Anterior cingulate cortex (tissue), 58 donors: ENCODE results near the gene RELL1.

Source experiments
- DNase-seq, 58 donors: peaks; one replicate each; lab custom pipeline; 2025; lab: John Stamatoyannopoulos, UW

RELL1 gene

DNA sequence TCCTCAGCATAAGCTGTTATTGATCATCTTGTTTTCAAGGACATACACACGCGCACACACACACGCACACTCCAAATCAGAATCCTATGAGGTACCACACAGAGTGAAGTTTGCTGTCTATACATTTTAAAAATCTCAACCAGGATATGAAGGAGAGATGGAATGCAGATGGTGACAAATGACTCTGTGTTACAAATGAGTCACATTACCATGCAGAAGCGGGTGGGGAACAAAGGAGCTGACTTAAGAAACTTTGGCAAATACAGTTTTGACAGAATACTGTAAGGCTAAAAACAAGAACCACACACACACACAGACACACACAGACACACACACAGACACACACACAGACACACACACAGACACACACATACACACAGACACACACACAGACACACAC, 81.7 kb downstream of the RELL1 start:
- DNase-seq = no peak

DNA sequence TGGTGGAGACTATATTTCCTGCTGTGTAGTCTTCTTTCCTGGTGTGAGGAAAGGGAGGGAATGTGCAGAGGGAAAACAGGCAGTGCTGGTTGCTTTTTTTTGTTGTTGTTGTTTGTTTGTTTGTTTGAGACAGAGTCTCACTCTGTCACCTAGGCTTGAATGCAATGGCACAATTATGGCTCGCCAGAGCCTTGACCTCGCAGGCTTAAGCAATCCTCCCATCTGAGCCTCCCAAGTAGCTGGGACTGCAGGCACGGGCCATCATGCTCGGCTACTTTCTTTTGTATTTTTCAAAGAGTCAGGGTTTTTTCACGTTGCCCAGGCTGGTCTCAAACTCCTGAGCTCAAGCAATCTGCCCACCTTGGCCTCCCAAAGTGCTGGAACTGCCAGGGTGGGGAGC, 82.5 kb downstream of the RELL1 start:
- no peak for DNase-seq

DNA sequence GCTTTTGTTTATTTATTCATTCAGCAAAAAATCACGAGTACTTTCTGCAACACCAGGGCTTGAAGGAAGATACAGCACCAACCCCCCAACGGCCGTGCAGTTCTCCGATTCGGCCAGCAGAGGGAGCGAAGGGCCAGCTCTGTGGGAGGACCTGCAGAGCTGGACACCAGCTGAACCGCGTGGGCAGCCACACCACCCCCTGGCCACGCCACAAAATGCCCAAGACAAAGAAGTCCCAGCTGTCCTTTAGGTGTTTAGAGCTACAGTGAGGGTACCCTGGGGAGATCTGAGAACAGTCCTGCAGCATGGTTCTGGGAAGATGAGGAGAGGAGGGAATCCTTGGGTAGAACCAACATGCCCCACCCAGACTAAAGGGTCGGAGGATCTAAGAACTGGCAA, 83.1 kb downstream of the RELL1 start:
- DNase-seq = peak in 56 of 58 donors; percentile 2 to 81 (median 58)

DNA sequence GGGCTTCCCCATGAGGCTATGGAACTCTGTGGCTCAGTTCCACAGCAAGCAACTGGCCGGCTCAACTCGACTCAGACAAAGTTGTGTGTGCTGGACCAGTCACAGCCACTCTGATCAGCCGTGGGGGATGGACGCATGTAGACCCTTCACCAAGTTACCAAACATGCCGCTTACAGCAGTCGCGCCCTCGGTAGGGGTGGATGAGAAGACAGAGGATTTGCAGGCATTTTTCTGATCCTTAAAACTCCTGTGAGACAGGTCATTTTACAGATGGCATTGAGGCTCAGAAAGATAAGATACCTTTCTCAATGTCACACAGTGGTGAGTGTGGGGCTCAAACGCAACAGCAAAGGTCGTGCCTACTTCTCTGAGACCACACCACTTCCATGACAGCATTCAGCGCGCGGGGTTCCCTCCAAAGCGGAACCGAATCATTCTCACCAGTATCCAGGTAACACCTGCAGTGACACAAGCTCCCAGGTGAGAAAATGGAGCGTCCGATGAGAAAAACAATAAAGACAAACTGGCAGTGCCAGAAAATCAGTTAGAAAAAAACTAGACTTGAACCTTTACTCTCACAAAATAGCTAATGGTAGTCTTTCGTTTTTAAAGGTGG, 83.6 kb downstream of the RELL1 start:
- DNase-seq = no peak

DNA sequence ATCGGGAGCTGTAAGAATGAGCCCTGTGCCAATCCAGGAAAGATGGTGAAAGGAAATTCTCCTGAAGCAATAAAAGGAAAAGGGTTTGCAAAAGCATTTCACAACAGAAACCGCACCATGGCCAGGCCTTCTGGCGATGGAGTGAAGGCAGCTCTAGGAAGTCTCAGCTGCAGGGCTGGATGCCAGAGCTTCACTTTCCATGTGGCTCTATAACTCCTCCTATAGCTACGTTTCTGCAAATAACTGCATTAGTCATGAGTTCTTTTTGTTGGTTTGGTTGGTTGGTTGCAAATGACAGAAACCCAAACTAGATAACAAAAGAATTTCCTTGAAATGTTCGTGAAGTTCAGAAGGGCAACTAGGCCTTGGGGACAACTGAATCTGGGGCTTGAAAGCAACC, 84.6 kb downstream of the RELL1 start:
- peak in 2 of 58 donors; percentile 2 for DNase-seq

DNA sequence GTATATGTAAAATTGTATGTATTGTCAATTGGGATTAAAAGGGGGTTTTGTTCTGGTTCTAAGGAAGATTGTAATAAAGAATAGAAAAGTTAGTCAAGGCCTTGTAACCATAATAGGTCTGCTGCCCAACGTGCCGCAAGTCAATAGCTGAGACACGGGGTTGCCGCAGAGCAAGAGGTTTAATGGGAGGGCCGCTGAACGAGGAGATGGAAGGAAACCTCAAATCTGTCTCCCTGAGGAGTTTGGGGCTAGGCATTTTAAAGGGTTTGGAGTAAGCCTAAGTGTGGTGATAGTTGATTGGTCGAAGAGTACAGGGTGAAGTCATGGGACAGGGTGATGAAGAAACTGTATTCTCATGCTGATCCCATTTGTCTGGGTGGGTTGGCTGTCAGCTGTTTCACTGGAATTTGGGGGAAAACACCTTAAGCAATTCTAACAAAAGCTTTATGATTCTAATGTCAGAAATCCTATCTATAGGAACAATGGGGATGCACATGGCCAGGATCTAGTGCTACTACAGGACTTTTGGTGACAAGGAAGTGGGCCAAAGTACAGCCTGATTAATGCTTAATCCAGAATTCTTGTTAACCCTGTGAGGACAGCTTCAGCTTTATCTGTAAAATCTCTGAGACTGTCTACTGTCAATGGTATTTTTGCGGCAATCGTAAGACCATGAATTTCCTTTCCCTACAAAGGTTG, 86.9 kb downstream of the RELL1 start:
- DNase-seq = no peak

DNA sequence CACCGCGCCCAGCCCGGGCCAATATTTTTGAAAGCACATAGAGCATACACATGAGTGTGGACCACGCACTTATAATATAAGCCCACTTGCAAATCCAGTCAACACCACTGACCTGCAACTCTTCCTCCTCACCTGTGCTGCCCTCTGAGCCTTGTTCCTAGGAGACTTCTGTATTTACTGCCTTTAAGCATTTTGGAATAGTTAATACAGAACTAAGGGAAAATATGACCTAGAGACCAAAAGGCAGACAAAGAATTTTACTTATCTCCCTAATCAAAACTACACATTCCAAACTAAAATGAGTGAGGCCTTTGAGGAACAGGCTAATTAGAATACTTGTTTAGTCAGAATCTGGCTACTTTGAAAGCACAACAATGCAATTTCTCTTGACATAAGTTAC, 89.1 kb downstream of the RELL1 start:
- DNase-seq = no peak

DNA sequence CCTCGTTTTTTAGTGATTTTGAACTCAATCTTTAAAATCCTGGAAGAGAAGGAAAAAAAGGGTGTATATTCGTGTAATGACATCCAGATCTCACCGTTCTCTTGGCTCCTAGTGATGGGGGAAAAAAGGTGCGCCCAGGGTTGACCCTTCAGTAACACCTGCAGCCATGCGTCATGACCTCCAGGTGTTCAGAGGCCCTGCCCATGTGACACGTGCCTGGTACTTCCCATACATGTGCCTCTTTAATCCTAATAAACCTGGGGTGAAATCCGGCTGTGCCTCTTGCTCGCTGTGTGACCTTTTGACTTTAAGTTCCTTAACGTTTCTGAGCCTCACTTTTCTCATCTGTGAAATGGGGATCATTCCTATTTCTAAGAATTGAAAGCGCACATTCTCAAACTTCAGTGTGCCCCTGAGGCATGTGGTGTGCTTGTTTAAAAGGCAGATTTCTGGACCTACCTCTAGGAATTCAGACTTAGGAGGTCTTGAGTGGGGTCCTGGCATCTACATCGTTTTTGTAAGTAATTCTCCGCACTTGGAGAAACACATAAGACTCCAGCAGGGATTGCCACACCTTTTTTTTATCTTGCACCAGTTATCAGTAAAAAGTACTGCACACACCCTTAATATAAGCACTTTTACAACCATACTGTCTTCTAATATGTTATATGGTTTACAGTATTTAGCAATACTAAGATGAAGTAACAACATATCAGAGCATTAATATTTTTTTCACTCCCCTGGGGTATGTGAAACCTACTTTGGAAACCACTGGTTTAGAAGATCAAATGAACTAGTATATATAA, 90.1 kb downstream of the RELL1 start:
- DNase-seq = no peak

DNA sequence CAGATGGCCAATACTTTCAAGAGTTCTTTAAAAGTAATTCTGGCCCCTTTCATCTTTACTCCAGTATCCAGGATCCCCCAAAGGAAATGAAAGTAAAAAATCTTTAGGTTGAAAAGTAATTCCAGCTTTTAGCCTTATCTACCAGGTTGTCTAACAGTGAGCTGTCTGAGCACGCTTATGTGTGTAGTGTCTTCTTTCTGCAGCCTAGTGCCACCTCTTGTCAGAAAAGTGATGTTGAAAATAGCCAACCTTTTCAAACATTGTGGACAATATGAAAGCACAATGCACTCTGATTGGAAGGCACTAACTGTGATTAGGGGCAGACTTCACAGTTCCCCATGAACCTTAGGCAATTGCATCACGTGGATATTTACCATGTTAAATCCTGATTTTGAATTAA, 92.1 kb downstream of the RELL1 start:
- no peak for DNase-seq

DNA sequence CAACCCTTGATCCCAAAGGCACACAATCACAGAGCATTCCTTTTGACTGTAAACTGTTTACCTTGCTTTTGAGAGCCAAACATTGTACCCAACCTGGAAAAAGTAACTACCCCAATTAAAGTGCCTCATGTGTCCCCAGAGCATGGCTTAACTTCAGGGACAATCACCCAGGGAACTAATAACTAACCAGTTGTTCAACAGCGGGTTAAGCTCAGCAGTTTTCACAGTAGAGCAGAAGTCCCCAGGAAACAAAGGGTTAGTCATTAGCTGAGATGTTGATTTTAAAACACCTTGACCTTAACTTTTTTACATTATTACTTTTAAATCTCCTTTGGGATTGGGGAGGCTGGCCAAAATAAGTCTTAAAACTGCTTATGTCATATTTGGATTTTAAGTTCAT, 94.8 kb downstream of the RELL1 start:
- no peak for DNase-seq

DNA sequence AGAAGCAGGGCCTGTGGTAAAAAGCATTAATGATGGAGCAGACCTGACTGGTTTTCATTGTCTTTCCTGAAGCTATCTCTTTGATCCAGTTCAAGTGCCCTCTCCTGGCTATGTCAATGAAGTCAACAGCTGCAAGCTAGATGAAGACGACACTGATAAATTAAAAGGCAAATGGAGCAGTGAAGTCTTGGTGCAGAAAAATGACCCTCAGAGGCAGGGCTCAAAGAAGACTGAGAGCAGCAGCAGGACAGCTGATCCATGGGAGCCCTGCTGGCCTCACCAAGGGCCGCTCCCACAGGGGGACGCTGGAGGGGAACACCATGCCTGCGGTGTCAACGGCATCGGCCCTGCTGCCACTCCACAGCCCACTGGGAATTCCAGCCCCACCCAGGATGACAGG, 96.2 kb downstream of the RELL1 start:
- DNase-seq = no peak

DNA sequence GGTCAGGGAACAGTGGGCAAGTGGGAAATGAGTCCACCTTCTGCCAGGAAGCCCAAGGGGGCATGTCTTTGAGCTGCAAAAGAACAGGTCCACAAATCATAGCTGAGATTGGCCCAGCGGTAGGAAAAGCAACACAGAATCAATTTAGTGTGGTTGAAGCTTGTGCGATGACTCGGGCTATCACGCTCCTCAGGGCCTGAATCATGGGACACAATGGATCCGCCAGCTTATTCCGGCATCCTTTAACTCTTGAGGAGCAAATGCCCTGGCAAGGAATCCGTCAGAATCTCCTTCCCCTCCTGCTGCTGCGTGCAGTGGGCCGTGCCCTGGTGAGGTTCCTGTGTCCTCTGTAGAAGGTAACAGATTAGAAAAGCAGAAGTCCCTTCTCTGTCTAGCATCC, 98.0 kb downstream of the RELL1 start:
- DNase-seq = no peak

DNA sequence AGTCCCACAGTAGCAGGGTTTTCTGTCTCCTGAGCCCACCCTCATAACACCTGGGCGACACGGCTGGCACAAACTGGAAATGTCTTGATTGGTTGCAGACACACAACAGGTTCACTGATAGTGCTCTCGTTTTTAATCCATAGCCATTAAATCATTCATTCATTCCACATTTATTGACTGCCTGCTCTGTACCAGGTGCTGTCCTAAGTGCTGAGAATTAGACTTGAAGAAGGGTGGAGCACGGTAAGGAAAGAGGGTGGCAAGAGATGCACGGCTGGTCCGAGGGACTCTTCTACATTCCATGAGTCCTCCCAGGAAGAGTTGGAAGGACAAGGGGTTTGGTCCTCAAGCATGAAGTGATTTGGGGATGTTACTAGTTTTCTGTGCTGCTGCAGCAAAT, 100.0 kb downstream of the RELL1 start:
- no peak for DNase-seq

DNA sequence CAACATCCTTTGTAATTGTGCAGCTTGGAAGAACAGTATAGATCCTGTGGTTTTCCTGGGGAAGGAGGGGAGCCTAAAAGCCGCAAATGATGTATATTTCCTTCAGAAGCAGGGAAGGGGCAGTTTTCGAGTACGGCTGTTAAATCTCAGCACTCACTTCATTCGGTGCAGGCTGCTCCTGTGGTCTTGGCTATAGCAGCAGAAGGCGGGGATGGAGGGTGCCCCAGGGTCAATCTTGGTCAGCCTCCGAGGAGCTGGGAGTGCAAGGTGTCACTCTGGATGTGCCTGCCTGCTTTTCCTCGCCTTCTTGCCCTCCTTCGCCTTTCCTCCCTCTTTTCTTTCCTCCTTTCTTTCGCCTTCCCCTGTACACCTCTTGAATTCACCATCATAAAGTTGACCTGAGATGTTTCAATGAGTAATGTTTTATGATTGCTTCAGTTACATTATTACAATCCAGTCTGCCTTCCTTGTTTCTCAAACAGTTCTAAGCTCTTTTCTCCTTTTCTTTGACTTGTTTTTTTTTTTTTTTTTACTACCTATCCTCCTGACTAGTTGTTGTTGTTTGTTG, 101.6 kb downstream of the RELL1 start:
- no peak for DNase-seq

DNA sequence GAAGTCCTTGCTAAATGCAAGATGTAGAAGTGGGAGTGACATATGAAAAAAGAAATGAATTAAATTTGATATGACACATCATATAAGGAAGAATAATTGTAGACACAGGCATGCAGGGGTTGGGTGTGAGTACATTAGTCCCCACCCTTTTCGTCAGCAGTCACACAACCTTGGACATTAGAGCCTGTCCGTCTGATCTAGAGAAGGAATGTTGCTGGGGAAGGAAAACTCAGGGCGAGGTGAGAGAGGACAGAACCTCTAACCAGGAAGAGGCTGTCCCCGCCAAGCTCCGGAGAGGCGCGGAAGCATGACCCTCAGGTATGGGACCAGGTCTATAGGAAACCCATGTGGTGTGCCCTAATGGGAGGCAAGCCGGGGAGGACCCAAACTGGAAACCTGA, 102.1 kb downstream of the RELL1 start:
- DNase-seq = no peak

DNA sequence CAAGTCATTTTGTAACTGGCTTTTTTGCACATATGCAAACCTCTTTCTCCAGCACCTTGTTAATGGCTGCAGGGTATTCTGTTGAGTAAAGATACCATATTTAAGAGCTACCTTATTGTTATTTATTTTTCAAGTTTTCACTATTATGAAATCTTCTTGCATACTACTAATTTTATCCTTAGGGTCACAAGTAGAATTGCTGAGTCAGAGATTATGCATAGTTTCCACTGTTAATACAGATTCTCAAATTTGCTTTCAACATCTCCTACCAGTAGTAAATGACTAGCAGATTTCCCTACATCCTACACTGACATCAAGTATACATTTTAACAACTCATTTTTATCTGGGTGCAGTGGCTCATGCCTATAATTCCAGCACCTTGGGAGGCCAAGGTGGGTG, 112.6 kb downstream of the RELL1 start:
- DNase-seq = no peak

DNA sequence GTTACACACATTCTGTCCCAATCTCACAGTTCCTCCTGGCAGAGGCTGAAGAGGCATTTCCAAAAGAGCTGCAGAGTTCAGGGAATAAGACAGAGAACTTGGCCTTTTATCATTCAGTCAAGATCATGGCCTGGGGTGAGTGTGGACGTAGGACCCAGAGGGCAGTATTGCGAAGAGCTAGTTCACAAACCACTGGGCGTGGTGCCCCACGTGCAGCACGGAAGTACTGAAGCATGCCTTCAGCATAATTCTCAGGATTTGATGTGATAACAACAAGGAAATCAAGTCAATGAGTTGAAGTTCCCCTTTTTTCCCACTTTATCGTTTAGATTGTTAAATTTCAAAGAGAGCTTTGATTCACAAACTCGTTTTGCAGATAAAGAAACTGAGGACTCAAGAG, 117.7 kb downstream of the RELL1 start:
- no peak for DNase-seq

DNA sequence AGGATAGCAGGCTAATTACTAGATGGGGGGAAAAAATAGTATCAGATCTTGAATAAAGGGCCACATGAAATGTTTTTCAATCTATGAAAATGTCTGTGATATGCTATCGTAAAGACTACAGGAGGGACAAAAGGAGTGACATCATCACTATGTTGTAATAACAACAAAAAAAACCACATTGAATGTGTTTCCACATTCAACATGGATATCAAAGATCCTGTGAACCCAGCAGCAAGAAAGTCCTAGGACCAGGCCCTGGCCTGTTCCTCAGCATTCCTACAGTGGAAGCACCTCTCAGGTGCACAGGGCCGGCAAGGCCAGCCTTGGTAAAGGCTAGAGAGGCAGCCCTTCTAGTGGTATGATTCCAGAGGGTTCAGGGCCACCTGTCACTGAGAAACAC, 118.3 kb downstream of the RELL1 start:
- no peak for DNase-seq

DNA sequence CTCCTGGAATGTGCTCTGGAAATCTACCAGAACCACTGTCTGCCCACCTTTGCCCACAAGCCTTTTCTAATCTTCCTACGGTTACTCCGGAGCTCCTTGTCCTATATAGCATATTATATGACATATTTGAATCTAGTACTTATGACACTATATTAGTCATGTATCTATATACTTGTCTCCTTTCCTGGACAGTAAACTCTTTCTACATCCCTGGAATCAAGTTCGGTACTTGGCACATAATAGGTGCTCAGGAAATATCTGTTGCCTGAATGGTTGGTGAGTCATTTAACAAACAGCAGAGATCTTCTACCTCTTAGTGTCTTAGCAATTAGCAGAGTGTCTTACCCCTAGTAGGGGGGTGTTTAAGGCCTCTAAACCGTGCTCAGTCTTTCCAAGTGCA, 123.6 kb downstream of the RELL1 start:
- no peak for DNase-seq

DNA sequence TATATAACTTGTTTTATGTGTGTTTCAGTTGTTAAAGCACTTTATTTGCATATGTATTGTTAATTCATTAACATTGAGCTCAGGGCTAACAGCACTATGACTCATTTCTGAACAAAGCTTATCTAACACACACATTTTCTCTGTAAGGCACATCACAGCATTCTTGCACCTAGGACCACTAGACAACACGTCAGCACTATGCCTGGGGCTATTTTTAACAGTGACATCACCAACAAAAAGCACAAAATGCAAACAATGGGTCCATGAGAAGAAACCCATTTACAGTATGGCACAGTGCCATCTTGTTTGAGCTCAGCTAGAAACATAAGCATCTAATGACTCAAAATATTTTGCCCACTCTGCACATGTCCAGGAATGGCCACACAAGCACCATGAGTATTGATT, 124.4 kb downstream of the RELL1 start:
- no peak for DNase-seq

DNA sequence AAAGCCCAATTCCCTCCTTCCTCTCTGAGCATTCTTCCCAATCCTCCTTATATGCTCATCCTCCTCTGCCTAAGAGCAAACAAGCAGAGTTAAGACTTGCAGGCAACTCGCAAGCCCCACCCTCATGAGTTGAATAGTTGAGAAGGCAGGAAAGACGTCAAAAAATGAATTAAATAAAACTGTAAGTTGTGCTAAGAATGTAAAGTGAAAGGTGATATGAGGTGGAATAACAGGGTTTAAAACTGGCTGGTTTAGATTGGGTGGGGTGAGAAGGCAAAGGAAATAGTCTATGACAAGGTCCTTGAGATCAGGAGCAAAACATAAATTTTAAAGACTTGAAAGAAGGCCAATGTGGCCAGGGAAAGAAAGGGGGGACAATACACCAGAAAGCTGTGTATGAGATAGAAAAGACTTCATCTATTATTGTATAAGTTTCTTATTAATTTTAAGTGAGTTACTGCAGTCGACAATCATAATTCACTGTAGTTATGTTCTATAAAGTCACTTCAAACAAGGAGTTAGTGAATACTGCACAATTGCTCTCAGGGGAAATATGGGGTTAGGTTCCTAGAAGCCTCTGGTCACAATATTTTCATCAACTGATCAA, 124.9 kb downstream of the RELL1 start:
- no peak for DNase-seq
